HEK293T (cell line): ENCODE measurements around the gene GARNL3.

Experiments
- BHLHE40 ChIP-seq: fragments of 450-650 bp; IDR thresholded peaks from 2 replicates; pipeline ENCODE4 v1.6.1; 2016; ENCODE audit warnings: mild to moderate bottlenecking, moderate library complexity, borderline replicate concordance
- CTBP1 ChIP-seq: fragments of 450-650 bp; IDR thresholded peaks from 2 replicates; pipeline ENCODE4 v1.6.1; 2016; ENCODE audit warnings: borderline replicate concordance
- ELF4 ChIP-seq: fragments of 450-650 bp; IDR thresholded peaks from 2 replicates; pipeline ENCODE4 v1.6.1; 2017; ENCODE audit warnings: antibody characterized with exemption
- FOXA1 ChIP-seq: fragments of 450-650 bp; IDR thresholded peaks from 2 replicates; pipeline ENCODE4 v1.6.1; 2016; ENCODE audit warnings: mild to moderate bottlenecking
- FOXM1 ChIP-seq: fragments of 450-650 bp; IDR thresholded peaks from 2 replicates; pipeline ENCODE4 v1.6.1; 2017; ENCODE audit warnings: mild to moderate bottlenecking, borderline replicate concordance
- HDGF ChIP-seq: fragments of 450-650 bp; IDR thresholded peaks from 2 replicates; pipeline ENCODE4 v1.6.1; 2017; ENCODE audit warnings: antibody characterized with exemption, borderline replicate concordance
- L3MBTL2 ChIP-seq: fragments of 450-650 bp; conservative IDR thresholded peaks from 2 replicates; pipeline ENCODE4 v1.6.1; 2016; ENCODE audit warnings: mild to moderate bottlenecking
- LEF1 ChIP-seq: fragments of 450-650 bp; IDR thresholded peaks from 2 replicates; pipeline ENCODE4 v1.6.1; 2017; ENCODE audit warnings: mild to moderate bottlenecking, borderline replicate concordance
- NFRKB ChIP-seq: fragments of 450-650 bp; IDR thresholded peaks from 2 replicates; pipeline ENCODE4 v1.6.1; 2016; ENCODE audit warnings: mild to moderate bottlenecking, moderate library complexity
- PKNOX1 ChIP-seq: fragments of 450-650 bp; IDR thresholded peaks from 2 replicates; pipeline ENCODE4 v1.6.1; 2016
- SP1 ChIP-seq: fragments of 450-650 bp; IDR thresholded peaks from 2 replicates; pipeline ENCODE4 v1.6.1; 2017
- SUZ12 ChIP-seq: fragments of 450-650 bp; IDR thresholded peaks from 2 replicates; pipeline ENCODE4 v1.6.1; 2016; ENCODE audit warnings: mild to moderate bottlenecking

- TF ChIP-seq BHLHE40, result no peak
- TF ChIP-seq SP1, result no peak
- no peak for TF ChIP-seq SUZ12
- TF ChIP-seq CTBP1, result no peak
- TF ChIP-seq HDGF, result no peak
- TF ChIP-seq NFRKB, result no peak
- TF ChIP-seq ELF4, result no peak
- no peak for TF ChIP-seq FOXA1
- no peak for TF ChIP-seq PKNOX1
- TF ChIP-seq FOXM1, result no peak
- no peak for TF ChIP-seq LEF1
- TF ChIP-seq L3MBTL2, result no peak
Measured at GRCh38 chr9:127384901-127385300, 120.3 kb downstream of the GARNL3 start.
